Colonic mucosa (tissue), 4 donors: ENCODE data around the gene ATF1. TPM values are rescaled to one million over a fixed set of nuclear protein-coding genes. Genes with fewer than 3 reads are reported as not detected.

Source experiments
- DNase-seq: peaks from one replicate; pipeline ENCODE4 v3.0.0-alpha.2; 2020
- H3K27ac ChIP-seq: fragments of 200-600 bp; one replicate; pipeline ENCODE4 v1.8.0; 2021
- H3K27me3 ChIP-seq: fragments of 200-600 bp; one replicate; pipeline ENCODE4 v1.8.0; 2021
- H3K36me3 ChIP-seq: fragments of 200-600 bp; one replicate; pipeline ENCODE4 v1.8.0; 2021
- H3K4me1 ChIP-seq: fragments of 200-600 bp; one replicate; pipeline ENCODE4 v1.8.0; 2021; ENCODE audit warnings: mild to moderate bottlenecking
- H3K4me3 ChIP-seq: fragments of 200-600 bp; one replicate; pipeline ENCODE4 v1.8.0; 2021
- H3K9ac ChIP-seq, 2 donors: one replicate each; pipeline ENCODE4 v1.7.0; 2013; ENCODE audit warnings: control low read depth in 2 of 2, low read depth in 2 of 2, low read length in 2 of 2
- H3K9me3 ChIP-seq: fragments of 200-600 bp; one replicate; pipeline ENCODE4 v1.8.0; 2021
- intact Hi-C: fragments of 100-400 bp; cut with DNase I; formaldehyde crosslinking; loops from one replicate; pipeline ENCODE4 v1.14.1; 2022
- total RNA-seq, 2 donors: library from RNA; stranded (reverse); fragmentation: NEBNext Ultra II Directional in 1 of 2; extraction: Animal tissue kit (Norgen Biotek cat#: 25700) in 1 of 2; gene quantifications; one replicate each; pipeline ENCODE4 v1.2.1, GENCODE V29; 2021
- TF ChIP-seq, protein P1 (sequence below): fragments of 200-600 bp; IDR thresholded peaks from one replicate; pipeline ENCODE4 v1.8.0; 2022; ENCODE audit warnings: antibody characterized with exemption, mild to moderate bottlenecking
- donor health status: healthy.
- donor health status: DM: no; HTN: no; CAD: no.
- donor health status: DM: no; HTN: no; CAD: no.

Gene ATF1
- total RNA-seq, 2 donors from 2014 or later: 39.5 to 49.9 TPM

DNA sequence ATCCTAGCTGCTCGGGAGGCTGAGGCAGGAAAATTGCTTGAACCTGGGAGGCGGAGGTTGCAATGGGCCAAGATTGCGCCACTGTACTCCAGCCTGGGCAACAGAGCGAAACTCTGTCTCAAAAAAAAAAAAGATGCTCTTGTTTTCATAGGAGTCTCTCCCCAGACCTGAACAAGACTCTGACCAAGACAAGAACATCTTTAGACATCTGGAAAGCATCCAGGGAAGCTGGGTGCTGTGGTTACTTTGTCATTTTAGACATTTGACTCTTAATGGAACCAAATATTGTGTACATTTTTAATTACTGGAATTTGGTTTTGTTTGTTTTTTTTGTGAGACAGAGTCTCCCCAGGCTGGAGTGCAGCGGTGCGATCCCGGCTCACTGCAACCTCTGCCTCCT is 21.1 kb upstream of the ATF1 start:
- no peaks in the 10 kb centered on the region for H3K4me1 ChIP-seq
- H3K4me3 ChIP-seq: no peak overlapping the region
- no peak for DNase-seq
- H3K27me3 ChIP-seq: no peaks in the 10 kb centered on the region
- H3K9me3 ChIP-seq: no peaks in the 10 kb centered on the region
- TF ChIP-seq, protein P1, sequence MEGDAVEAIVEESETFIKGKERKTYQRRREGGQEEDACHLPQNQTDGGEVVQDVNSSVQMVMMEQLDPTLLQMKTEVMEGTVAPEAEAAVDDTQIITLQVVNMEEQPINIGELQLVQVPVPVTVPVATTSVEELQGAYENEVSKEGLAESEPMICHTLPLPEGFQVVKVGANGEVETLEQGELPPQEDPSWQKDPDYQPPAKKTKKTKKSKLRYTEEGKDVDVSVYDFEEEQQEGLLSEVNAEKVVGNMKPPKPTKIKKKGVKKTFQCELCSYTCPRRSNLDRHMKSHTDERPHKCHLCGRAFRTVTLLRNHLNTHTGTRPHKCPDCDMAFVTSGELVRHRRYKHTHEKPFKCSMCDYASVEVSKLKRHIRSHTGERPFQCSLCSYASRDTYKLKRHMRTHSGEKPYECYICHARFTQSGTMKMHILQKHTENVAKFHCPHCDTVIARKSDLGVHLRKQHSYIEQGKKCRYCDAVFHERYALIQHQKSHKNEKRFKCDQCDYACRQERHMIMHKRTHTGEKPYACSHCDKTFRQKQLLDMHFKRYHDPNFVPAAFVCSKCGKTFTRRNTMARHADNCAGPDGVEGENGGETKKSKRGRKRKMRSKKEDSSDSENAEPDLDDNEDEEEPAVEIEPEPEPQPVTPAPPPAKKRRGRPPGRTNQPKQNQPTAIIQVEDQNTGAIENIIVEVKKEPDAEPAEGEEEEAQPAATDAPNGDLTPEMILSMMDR: no peak
- H3K36me3 ChIP-seq: peaks cover 20% of the 10 kb centered on the region
- intact Hi-C loops: no loop called here
- H3K9ac ChIP-seq: no peak overlapping the region
- no peak overlapping the region for H3K27ac ChIP-seq

DNA sequence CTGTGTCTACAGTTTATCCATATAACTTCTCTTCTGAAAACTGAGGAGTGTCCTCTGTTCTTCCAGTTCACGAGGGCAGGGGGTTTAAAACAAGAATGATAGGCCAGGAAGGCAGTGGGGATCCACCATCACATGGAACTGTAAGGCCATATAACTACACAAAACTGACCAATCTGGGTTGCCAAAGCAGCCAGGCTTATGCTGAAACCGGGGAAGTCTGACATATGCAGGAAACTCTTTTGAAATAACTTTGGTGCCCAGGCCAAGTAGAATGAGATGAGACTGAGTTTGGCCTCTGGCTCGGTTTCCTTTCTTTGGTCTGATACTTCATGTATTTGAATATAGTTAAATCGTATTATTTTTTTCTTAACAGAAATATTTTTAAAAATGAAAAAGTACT is 18.0 kb upstream of the ATF1 start:
- H3K36me3 ChIP-seq: peaks cover 6% of the 10 kb centered on the region

DNA sequence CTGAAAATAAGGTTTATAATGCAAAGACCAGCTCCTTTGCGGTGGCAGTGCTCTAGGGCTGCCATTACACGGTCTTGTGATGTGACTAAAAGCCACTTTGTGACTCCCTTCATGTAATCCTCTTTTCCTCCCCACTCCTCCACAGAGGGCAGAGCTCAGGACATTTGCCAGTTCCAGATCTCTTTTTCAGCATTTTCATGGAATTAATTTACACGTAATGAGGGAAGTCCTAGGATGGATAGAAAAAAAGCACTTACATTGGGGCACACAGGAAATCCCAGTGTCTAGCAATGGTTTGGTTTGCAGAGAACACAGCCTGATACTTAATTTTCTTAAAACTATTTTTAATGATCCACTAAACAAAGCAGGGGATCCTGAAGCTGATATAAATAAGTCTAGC is 17.5 kb upstream of the ATF1 start:
- Histone ChIP-seq H3K9me3 (no peaks in the 10 kb centered on the region), H3K9ac (no peak overlapping the region), H3K27me3 (no peaks in the 10 kb centered on the region), H3K27ac (no peak overlapping the region), H3K36me3 (peaks cover 6% of the 10 kb centered on the region), H3K4me1 (no peaks in the 10 kb centered on the region), H3K4me3 (no peak overlapping the region)
- no peak for DNase-seq
- TF ChIP-seq, protein P1: no peak
- intact Hi-C loops: no loop called here

More for the DNA sequence above, 18.0 kb upstream of the ATF1 start:
- Histone ChIP-seq H3K4me3 (no peak overlapping the region), H3K27me3 (no peaks in the 10 kb centered on the region), H3K9ac (no peak overlapping the region), H3K4me1 (no peaks in the 10 kb centered on the region), H3K9me3 (no peaks in the 10 kb centered on the region), H3K27ac (no peak overlapping the region)
- intact Hi-C loops: no loop called here
- DNase-seq: no peak
- TF ChIP-seq, protein P1: no peak

DNA sequence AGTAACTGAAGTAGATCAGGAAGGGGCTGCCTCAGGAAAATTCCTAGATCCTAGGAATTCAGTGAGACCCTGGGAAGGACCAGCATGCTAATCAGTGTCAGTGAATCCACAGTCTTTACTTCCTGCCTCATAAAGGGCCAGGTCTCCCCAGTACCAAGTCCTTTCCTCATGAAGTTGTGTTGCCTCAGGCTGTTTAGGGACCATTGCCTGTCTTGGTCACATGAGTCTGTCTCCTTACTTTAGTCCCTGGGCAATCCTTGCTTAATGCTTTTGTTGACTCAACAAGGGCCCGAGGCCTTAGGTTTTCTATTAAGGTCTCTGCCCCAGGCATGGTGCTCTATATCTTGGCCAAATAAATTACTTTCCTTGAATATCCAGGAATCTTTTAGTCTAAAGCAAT is 16.1 kb upstream of the ATF1 start:
- no peak overlapping the region for H3K9ac ChIP-seq
- TF ChIP-seq, protein P1: no peak
- DNase-seq: no peak
- no peak overlapping the region for H3K27ac ChIP-seq
- intact Hi-C loops: no loop called here
- H3K27me3 ChIP-seq: no peaks in the 10 kb centered on the region
- H3K4me1 ChIP-seq: no peaks in the 10 kb centered on the region
- H3K4me3 ChIP-seq: no peak overlapping the region
- no peaks in the 10 kb centered on the region for H3K9me3 ChIP-seq
- peaks cover 6% of the 10 kb centered on the region for H3K36me3 ChIP-seq

DNA sequence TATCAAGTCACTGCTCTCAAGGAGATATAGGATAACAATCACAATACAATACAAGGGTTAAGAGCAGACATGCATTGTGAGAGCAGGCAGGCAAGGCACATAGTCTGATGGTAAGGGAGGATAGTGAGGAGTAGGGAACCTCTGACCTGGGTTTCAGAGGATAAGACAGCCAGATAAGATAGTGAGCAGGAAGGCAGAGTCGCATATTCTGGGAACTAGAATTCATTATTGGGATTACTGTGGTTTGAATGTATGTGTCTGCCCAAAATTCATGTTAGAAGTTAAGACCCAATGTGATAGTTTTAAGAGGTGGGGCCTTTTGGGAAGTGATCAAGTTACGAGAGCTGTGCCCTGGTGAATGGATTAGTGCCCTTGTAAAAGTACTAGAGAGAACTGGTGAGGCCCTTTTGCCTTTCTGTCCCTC is 14.4 kb upstream of the ATF1 start:
- Histone ChIP-seq H3K9ac (no peak overlapping the region), H3K27ac (no peak overlapping the region), H3K9me3 (no peaks in the 10 kb centered on the region), H3K27me3 (no peaks in the 10 kb centered on the region), H3K36me3 (no peaks in the 10 kb centered on the region), H3K4me1 (no peaks in the 10 kb centered on the region), H3K4me3 (no peak overlapping the region)
- intact Hi-C loops: no loop called here
- TF ChIP-seq, protein P1: no peak
- no peak for DNase-seq

DNA sequence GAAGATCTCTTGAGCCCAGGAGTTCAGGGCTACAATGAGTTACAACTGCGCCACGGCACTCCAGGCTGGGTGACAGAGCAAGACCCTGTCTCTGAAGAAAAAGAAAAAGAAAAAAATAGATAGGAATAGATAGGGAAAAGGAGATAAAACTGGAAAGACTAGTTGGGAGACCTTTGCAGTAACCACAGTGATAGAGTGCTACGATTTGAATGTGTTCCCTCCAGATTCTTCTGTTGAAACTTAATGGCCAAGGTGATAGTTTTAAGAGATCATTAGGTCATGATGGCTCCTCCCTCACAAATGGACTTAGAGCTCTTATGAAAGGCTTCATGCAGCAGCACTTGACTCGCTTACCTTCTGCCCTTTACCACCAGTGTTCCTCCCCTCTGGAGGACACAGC is 13.5 kb upstream of the ATF1 start:
- Histone ChIP-seq H3K9me3 (no peaks in the 10 kb centered on the region), H3K9ac (no peak overlapping the region), H3K4me1 (no peaks in the 10 kb centered on the region), H3K36me3 (no peaks in the 10 kb centered on the region), H3K4me3 (no peak overlapping the region), H3K27me3 (no peaks in the 10 kb centered on the region), H3K27ac (no peak overlapping the region)
- intact Hi-C loops: no loop called here
- TF ChIP-seq, protein P1: no peak
- DNase-seq: no peak
